ENCODE data around the gene MRC1. TPM values are rescaled to one million over a fixed set of nuclear protein-coding genes. Genes with fewer than 3 reads are reported as not detected.

MRC1 gene
- total RNA-seq, 1 donor from 2014 or later = 0.11 TPM

GRCh38 chr10:17805330-17805729 is 3.8 kb upstream of the MRC1 start:
- no peak for ATAC-seq (ENCODE audit: low read depth)
- Mint-ChIP-seq H3K27ac (no peak overlapping the region), H3K4me1 (peaks cover 17% of the 10 kb centered on the region)

GRCh38 chr10:17805921-17806577 is 3.1 kb upstream of the MRC1 start:
- H3K9me3 Mint-ChIP-seq = peaks cover 2% of the 10 kb centered on the region
- DNase-seq (no peak), ATAC-seq (ENCODE audit: low read depth) (peak; percentile 73)
- H3K4me1 Mint-ChIP-seq = peaks cover 17% of the 10 kb centered on the region
- no peak for TF ChIP-seq CTCF (IDR thresholded peaks at IDR 0.05)
- no peaks in the 10 kb centered on the region for H3K36me3 Mint-ChIP-seq (ENCODE audit: low read depth)
- intact Hi-C loops (cut with micrococcal nuclease) = loop anchor here (1.0 kb wide), 1 partner anchor 298 kb away; no protein-coding TSS in a partner anchor
- ChIA-PET CTCF (no interaction called here), POLR2A (interaction anchor here (0.7 kb wide), 1 partner anchor 219 kb away, joined by 3 read pairs; no protein-coding TSS in a partner anchor)
- H3K27ac Mint-ChIP-seq = no peak overlapping the region
- H3K4me3 Mint-ChIP-seq = no peak overlapping the region
- peaks cover 14% of the 10 kb centered on the region for H3K27me3 Mint-ChIP-seq

More at GRCh38 chr10:17805330-17805729, 3.8 kb upstream of the MRC1 start:
- TF ChIP-seq CTCF (IDR thresholded peaks at IDR 0.05) = no peak
- POLR2A ChIA-PET = interaction anchor here (0.7 kb wide), 1 partner anchor 218 kb away, joined by 3 read pairs; no protein-coding TSS in a partner anchor
- H3K9me3 Mint-ChIP-seq = peaks cover 2% of the 10 kb centered on the region
- H3K36me3 Mint-ChIP-seq (ENCODE audit: low read depth) = no peaks in the 10 kb centered on the region
- no peak overlapping the region for H3K4me3 Mint-ChIP-seq
- intact Hi-C loops (cut with micrococcal nuclease) = no loop called here
- CTCF ChIA-PET = no interaction called here
- peaks cover 9% of the 10 kb centered on the region for H3K27me3 Mint-ChIP-seq
- DNase-seq = no peak

GRCh38 chr10:17811146-17811865 is 2.2 kb downstream of the MRC1 start:
- CTCF ChIA-PET = no interaction called here
- H3K27me3 Mint-ChIP-seq = peaks cover 29% of the 10 kb centered on the region
- no peaks in the 10 kb centered on the region for H3K9me3 Mint-ChIP-seq
- DNase-seq = no peak
- H3K27ac Mint-ChIP-seq = no peak overlapping the region
- POLR2A ChIA-PET = no interaction called here
- no peak overlapping the region for H3K4me3 Mint-ChIP-seq
- no peak for TF ChIP-seq CTCF (IDR thresholded peaks at IDR 0.05)
- peaks cover 5% of the 10 kb centered on the region for H3K4me1 Mint-ChIP-seq
- no peak for ATAC-seq (ENCODE audit: low read depth)
- H3K36me3 Mint-ChIP-seq (ENCODE audit: low read depth) = no peaks in the 10 kb centered on the region
- intact Hi-C loops (cut with micrococcal nuclease) = no loop called here

GRCh38 chr10:17814973-17815372 is 5.8 kb downstream of the MRC1 start:
- no peaks in the 10 kb centered on the region for H3K9me3 Mint-ChIP-seq
- no peak for DNase-seq
- CTCF ChIA-PET = no interaction called here
- intact Hi-C loops (cut with micrococcal nuclease) = no loop called here
- no peaks in the 10 kb centered on the region for H3K4me1 Mint-ChIP-seq
- POLR2A ChIA-PET = no interaction called here
- no peak for ATAC-seq (ENCODE audit: low read depth)
- H3K36me3 Mint-ChIP-seq (ENCODE audit: low read depth) = no peaks in the 10 kb centered on the region
- TF ChIP-seq CTCF (IDR thresholded peaks at IDR 0.05) = no peak
- no peak overlapping the region for H3K4me3 Mint-ChIP-seq
- H3K27me3 Mint-ChIP-seq = peaks cover 26% of the 10 kb centered on the region
- H3K27ac Mint-ChIP-seq = no peak overlapping the region

- Mint-ChIP-seq H3K27ac (no peak overlapping the region), H3K9me3 (no peaks in the 10 kb centered on the region), H3K4me1 (no peaks in the 10 kb centered on the region), H3K27me3 (peaks cover 17% of the 10 kb centered on the region), H3K4me3 (no peak overlapping the region), H3K36me3 (ENCODE audit: low read depth) (no peaks in the 10 kb centered on the region)
- intact Hi-C loops (cut with micrococcal nuclease) = no loop called here
- ATAC-seq (ENCODE audit: low read depth) = no peak
- CTCF ChIA-PET = no interaction called here
- DNase-seq = no peak
- POLR2A ChIA-PET = no interaction called here
- no peak for TF ChIP-seq CTCF (IDR thresholded peaks at IDR 0.05)
Observed at GRCh38 chr10:17816199-17816598, 7.1 kb downstream of the MRC1 start.
